C4-2B (cell line): Measurements from ENCODE around the gene HIVEP3.

ENCODE experiments used
- H3K27ac ChIP-seq: fragments of 450-650 bp; 2 replicates; pipeline ENCODE4 v1.5.1; 2017
- CTCF ChIP-seq: fragments of 450-650 bp; conservative IDR thresholded peaks from 2 replicates; pipeline ENCODE4 v1.5.1; 2017; ENCODE audit warnings: mild to moderate bottlenecking
- ZFX ChIP-seq: fragments of 450-650 bp; IDR thresholded peaks from 2 replicates; pipeline ENCODE4 v1.6.1; 2017

Gene HIVEP3

GRCh38 chr1:41629141-41629540, 289.6 kb downstream of the HIVEP3 start:
- H3K27ac ChIP-seq = no peak overlapping the region
- no peak for TF ChIP-seq CTCF
- no peak for TF ChIP-seq ZFX

GRCh38 chr1:41627491-41628280, 291.0 kb downstream of the HIVEP3 start:
- H3K27ac ChIP-seq = no peak overlapping the region
- no peak for TF ChIP-seq ZFX

- no peak overlapping the region for H3K27ac ChIP-seq
- TF ChIP-seq ZFX (no peak), CTCF (no peak)
Observed at GRCh38 chr1:41626616-41627375, 291.9 kb downstream of the HIVEP3 start.

- TF ChIP-seq CTCF = no peak
- TF ChIP-seq ZFX = no peak
- no peak overlapping the region for H3K27ac ChIP-seq
Observed at GRCh38 chr1:41626146-41626545, 292.6 kb downstream of the HIVEP3 start.

- TF ChIP-seq CTCF (no peak), ZFX (no peak)
- H3K27ac ChIP-seq = peak overlapping the region; percentile 22
Observed at GRCh38 chr1:41623736-41624135, 295.0 kb downstream of the HIVEP3 start.

GRCh38 chr1:41622859-41623732, 295.6 kb downstream of the HIVEP3 start:
- TF ChIP-seq CTCF (no peak), ZFX (no peak)
- peak overlapping the region; percentile 22 for H3K27ac ChIP-seq

- no peak overlapping the region for H3K27ac ChIP-seq
- TF ChIP-seq ZFX = no peak
- no peak for TF ChIP-seq CTCF
Observed at GRCh38 chr1:41622402-41622801, 296.3 kb downstream of the HIVEP3 start.
